Islet of Langerhans (tissue), 1 donor: Measurements from ENCODE around the gene SCAANT1.

ENCODE experiments used
- FAIRE-seq: peaks from one replicate; lab custom pipeline; 2011; peaks lifted over from hg19 to GRCh38; lab: Jason Lieb, UNC

SCAANT1 gene

DNA sequence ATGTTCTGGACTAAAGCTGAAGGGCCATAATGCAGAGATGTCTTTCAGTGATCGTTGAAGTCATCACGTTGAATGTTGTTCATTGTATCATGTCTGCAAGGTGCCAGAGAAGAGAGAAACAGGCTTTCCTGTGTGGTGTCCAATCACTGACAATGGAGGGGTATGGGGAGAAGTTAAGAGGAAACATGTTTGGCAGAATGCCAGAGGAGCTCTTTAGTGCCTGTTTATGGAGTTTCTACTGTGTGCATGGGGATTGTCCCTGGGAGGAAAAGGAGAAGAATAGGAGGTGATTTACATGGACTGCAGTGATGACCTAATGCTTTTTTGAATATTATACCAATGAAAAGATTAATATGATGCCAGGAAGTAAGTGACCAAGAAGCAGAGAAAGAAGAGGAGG lies 11.7 kb downstream of the SCAANT1 start:
- no peak for FAIRE-seq

DNA sequence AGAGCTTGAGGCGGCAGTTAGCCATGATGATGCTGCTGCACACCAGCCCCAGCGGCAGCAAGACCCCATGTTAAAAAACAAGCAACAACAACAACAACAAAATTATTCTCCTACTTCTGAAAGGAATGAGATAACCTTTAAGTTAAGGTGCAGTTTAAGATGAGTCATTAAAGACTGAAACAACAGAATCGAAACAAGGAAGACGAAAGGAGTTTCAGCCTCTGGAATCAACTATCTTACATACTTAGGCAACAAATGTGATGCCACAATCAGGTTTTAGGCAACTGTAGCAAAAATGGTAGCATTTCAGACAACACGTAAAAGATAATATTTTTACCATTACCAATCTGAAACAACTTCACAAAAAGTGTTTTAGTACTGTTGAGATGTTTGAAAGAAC lies 12.2 kb downstream of the SCAANT1 start:
- FAIRE-seq: no peak

DNA sequence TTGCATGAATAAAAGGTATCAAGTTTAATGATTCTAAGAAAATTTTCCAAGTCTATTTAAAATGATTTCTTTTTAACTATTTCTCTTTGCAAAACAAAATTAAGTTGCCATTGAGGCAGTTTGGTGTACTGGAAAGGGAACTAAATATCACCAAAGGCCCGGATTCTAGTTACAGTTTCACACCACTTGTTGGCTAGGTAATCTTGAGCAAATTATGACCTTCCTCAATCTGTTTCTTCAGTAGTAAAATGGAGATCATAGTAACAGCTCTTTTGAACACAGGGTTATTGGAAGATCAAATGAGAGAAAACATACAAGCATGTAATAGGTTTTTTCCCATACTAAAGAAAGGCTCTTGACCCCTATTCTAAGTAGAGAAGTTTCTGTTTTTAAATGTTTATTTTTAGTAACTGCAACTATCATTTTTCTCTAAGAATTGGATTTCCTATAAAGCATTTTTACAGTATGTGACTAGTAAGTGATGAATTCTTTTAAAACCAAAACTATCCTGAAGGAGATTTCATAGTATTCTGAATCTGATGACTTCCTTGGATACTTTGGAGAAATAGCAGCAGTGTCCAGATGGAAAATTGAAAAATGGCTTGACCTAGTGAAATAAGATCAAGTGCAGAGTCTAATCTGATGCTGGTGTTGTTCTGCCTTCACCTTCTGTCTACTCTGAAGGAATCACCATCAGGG lies 15.7 kb downstream of the SCAANT1 start:
- FAIRE-seq: no peak

DNA sequence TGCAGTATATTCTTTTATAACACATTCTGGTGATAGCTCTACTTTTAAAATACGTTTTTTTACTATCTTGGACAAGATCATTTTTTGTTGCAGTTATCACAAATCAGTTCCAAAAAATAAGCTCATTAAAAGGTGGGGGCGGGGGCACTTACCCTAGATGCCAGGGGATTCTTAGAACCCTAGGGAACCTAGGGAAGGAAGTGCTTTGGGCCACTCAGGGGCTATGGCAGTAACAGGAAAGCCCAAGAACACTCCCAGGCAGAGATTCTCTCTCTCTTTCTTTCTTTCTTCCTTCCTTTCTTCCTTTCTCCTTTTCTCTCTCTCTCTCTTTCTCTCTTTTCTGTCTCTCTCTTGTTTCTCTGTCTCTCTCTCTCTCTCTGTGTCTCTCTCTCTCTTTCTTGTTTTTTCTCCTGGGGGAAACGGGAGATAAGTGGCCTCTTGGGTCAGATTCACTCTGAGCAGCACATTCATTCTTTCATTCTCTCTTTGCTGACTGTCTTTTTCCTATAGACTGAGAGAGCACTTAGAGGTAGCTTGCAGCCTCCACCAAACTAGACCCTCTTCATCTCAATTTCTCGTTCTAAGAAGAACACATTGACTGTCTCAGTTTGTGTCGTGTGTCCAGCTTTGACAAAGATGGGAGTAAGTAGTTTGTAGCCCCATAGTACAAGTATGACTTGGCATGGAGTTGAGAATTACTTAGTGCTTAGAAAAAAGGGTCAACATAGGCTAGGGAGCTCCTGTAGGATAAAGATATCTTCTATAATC lies 16.6 kb downstream of the SCAANT1 start:
- no peak for FAIRE-seq

DNA sequence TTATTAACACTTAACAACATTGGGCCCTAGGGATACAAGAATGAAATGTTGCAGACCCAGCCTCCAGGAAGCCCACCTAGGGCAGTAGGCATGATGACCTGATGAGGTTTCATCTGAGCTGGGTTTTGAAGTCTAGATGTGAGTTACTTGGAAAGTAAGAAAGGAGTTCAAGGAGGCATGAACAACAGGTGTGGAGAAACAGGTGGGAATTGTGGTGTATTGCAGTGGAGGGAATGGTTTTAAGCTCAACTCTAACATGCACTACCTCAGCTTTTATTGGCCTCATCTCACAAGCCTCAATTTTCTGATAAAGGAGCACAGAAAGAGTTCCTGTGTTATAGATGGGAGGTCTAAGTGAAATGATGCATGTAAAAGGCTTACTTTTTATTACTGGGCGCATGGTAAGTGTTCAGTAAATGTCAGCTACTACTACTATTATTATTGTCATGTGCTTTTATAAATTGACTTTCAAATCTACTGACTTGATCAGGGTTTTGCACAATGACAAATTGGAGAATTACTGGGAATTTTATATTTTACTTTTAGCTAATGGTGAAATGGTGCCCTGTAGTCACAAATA lies 19.3 kb downstream of the SCAANT1 start:
- no peak for FAIRE-seq

DNA sequence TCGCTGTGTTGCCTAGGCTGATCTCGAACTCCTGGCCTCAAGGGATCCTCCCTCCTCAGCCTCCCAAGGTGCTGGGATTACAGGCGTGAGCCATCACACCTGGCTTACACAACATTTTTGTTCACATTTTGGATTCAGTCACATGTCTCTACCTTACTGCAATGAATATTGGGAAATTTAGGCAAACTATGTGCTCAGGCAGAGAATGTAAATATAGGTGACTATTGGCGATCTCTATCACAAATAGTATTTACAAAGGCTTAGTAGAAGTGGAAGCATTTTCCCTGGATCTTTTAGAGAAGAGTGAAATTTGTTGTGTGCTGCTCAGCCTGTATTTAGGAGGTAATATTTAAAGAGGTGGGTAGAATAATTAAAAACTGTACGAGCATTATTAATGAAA lies 20.7 kb downstream of the SCAANT1 start:
- no peak for FAIRE-seq

DNA sequence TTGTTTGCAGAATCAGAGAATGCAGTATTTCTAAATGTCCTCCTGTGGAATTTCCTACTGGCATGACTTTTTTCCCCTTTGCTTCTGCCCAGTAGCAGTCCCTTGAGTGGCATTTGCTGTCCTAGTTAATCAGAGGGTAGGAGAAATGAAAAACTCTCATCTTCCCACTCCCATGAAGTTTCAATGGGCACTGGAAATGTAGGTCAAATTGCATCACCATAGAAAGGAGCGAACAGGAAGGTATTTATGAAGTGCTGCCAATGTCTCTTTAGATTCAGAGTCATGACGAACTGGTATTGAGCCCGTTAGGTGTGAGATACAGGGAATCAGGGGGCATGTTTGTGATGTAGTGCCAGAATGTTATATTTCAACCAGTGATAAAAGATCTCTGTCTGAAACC lies 25.3 kb downstream of the SCAANT1 start:
- FAIRE-seq: no peak

DNA sequence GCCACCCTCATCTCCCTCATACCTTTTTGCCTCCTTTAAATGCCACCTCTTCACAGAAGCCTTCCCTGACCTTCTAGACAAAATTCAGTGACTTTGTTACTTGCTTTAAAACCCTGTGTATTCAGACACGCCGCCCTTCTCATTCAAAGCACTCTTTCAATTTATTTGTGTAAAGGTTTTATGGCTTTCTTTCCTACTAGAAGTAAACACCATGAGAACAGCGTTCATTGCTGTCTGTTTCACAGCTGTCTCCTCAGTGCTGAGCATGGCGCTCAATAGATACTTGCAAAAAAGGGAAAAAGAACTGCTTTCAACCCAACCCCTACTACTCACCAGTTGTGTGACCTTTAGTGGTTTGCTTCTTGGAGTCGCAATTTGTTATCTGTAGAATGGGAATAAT lies 31.5 kb downstream of the SCAANT1 start:
- no peak for FAIRE-seq

DNA sequence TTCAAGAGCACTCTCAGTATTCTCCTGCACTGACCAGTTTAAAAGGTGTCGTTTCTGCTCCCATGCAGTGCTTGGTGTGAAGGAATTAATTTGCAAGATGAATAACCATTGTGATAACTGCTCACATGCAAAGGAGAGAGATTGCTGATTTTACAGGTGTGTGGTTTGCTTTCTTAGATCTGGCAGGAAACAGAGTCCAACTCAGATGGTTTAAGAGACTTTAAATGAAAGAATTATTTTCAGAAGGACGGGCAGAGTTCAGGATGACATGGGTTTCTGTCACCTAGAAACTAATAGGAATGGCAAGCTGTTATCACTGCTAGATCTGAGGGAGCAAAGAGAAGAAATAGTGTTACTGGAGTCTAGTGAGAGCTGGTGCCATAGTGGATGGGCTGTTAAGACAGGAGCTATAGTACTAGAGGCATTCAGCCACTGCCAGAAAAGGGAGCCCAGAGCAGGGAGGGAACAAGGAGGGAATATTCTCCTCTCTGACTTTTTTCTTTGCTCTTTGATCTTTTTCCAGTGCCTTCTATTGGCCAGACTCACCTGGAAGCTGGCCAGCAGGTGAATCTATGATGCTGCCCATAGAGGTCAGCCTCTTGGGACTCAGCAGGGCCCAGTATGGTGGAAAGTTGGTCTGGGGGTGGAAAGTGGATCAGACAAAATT lies 33.7 kb downstream of the SCAANT1 start:
- no peak for FAIRE-seq

DNA sequence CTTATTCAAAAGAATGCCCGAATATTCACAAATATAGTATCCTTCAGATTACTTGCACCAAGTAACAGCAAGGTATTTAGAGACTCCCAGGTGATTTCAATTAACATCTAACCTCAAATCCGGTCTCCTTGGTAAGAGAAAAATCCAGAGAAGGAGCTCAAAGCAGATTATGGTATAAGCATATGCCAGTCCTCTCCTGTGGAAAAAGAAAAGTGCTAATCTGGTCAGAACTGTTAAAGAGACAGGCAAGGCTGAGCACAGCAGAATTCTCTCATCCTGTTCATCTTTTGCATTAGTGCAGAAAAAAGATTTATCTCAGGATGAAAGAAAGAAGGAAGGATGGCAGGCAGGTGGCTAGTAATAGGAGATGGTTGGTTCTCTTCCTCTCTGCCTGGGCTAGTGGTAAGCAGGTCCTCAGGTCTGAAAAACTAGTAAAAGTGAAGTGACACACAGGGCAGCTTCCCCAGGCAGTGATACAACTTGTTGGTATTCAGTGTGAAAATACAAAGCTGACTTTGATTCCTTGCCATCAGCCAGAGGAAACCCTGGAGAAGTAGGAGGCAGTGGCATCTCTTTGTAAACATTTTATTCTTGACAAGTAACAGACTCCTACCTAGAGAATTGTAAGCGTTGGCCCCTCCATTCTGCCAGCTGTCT lies 34.3 kb downstream of the SCAANT1 start:
- FAIRE-seq: no peak

DNA sequence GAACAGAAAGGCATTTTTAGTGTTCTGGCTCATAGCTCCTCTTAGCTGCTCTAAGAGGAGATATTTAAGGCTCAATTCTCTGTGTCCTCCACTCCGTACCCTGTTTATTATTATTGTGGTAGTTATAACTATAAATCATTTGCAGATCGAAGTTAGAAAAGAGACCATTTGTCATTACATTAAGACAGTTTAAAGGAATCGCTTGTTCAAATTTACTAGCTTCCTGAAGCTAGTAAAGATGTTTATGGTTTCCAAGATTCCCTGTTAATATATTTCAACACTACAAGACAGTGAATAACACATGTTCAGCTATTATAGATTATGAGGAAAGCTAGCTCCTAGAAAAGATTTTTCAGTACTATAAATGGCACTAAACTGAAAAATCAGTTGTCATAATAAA lies 35.9 kb downstream of the SCAANT1 start:
- no peak for FAIRE-seq

DNA sequence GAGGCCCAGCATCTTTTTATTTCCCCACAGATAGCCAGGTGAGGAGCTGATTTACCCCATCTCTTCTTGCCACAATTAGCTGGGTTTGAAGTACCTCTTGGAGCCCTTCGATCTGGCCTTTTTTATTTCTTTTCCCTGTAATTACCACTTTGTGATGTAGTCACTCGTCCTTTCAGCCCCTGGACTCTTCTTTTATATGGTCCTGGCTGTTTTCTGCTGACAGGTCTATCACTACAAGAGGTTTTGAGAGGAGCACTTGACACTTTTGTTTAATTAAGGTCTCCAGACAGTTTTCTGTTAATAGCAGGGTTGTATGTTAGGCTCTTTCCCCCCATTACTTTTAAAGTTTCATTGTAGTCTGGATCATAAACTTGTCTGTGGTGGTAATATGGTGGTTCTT lies 36.7 kb downstream of the SCAANT1 start:
- no peak for FAIRE-seq

DNA sequence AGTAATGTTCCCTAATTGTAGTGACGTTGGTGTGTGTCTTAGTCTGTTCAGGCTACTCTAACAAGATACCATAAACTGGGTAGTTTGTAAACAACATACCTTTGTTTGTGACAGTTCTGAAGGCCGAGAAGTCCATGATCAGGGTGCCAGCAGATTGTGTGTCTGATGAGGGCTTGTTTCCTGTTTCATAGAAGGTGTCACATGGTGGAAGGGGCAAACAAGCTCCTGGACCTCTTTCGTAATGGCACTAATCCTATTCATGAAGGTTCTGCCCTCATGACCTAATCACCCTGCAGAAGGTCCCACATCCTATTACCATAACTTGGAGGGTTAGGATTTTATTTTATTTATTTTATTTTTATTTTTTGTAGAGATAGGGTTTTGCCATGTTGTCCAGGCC lies 37.4 kb downstream of the SCAANT1 start:
- FAIRE-seq: no peak

DNA sequence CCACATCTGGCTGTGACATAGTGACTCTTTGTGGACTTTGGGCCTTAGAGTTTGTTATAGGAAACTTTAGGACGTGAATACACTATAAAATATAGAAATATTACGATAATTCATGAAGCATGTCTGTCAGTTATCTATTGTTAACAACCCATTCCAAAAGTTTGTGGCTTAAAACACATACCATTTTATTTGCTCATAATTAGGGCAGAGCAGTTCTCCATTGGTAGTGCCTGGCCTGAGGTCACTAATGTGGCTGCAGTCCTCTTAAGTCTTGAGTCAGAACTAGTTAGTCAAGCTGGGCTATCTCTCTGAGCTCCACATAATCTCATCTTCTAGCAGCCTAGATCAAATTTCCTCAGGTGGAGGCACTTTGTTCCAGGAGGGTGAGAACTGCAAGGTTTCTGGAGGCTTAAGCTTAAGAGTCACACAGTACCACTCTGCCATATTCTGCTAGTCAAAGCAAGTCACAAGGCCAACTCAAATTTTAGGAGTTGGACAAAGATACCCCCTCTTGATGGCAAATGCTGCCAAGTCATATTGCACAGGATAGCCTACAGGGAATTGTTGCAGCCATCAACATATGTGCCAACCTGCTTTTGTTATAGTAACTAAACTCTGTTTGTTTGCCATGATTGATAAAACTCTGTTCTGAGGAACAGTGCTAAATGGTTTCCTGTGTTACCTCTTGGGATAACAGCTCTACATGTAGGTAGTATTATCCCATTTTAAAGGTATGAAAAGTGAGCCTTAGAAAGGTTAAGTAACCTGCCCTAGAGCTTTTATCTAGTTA lies 39.9 kb downstream of the SCAANT1 start:
- no peak for FAIRE-seq

DNA sequence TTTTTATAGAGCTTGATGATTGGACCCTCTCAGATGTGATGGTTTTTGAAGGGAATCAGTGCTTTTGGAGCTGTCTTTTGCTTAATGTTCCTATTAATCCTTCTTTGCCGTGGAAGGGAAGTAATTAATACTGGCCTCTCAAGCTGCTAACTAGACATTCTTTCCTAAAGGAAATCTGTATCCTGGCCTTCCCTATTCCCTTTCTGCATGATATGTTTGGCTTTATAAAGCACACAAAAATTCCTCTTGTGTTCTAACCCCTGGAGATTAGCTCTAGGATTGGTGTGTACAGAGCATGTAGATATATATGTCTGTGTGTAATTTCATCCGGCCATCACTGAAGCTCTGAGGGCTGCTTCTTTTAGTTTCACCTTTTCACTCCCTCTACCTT lies 41.6 kb downstream of the SCAANT1 start:
- no peak for FAIRE-seq

DNA sequence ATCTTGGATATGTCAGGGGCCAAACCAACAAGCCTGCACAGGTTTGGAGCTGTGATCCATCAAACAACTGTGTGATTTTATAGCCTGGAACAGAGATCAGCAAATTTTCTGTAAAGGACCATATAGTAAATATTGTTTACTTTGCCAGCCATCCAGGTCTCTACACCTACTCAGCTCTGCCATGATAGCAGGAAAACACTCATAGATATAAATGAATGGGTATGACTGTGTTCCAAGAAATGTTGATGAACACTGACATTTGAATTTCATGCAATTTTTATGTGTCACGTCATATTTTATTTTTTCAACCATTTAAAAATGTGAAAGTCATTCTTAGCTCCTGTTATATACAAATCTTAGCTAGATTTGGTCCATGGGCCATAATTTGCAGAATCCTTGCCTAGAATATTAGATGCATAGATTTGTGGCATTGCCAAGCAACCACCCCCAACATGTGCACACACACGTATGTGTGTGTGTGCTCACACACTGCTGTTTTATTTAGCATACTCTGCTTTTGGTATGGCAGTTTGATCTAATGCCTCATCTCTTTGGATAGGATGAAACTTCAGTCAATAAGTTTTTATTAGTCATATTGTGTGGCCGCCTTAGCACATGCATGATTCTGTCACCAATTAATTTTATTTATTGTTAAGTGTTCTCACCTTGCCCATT lies 42.1 kb downstream of the SCAANT1 start:
- FAIRE-seq: no peak

DNA sequence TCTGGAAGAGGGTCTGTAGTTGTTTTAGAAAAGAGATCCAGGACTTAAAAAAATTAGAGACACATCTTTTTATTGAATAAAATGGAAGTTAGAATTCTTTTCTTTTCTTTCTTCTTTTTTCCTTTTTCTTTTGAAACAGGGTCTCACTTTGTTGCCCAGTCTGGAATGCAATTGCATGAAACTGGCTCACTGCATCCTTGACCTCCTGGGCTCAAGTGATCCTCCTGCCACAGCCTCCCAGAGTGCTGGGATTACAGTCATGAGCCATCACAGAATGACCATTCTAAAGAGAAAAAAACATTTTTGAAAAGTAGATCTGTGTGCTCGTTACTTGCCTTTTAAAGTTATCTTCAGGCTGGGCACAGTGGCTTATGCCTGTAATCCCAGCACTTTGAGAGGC lies 45.0 kb downstream of the SCAANT1 start:
- FAIRE-seq: no peak

DNA sequence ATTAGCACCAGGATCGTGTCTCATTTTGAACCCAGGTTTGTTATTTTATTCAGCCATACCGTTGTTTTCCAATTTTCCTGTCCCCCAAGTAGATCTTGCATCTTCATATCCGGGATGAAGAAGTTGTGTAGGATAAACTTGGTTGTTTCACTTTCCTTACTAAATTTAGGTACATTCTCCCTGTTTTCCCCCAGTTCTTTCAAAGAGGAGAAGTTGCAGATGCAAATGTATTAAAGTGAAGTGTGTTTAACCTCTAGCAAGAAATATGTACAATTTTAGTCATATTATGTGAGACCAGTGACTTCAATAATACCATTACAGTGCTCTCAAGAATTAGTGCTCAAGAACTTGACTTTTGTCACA lies 47.2 kb downstream of the SCAANT1 start:
- FAIRE-seq: no peak

DNA sequence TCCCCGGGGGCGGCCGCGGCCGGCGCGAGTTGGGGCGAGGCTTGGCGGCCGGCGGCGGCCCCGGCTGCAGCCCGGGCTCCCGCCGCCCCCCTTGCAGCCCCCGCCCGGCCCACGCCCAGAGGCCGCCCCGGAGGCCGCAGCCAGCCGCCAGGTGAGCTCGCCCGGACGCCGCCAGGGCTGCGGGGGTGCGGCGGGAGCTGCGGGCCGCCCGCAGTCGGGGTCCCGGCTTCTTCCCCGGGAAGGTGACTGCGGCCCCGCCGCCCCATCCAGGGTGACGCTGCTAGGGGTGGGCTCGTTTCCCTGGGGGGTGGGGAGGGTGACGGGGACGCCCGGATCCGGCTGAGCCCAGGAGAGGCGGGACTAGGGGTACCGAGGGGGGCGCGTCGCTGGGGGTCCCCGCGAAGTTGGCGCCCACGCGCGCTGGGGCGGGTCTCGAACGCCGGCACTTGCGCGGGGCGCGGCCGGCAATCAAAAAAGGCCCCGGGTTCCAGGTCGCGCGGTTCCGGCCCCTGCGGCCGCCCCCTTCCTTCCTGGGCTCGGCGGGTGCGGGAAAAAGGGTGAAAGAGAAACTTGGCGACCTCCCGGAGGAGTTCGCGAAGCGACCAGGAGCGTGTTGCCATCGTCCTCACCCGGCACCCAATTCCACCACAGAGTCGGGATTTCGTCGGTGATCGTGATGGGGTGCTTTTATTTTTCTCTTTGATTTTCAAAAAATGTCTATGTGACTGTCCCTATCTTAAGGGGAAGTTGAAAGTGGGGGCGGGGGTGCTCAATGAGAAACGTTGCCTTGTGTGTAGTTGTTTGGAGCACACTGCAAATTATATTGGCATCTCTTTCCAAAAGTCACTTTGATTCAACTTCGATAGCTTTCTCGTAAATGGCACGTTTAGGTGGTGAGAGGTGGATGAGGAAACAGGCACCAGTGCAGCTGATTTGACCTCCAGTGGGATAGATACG lies 47.9 kb downstream of the SCAANT1 start:
- no peak for FAIRE-seq
